ENCODE results near the gene ANKLE2. TPM values are rescaled to one million over a fixed set of nuclear protein-coding genes. Genes with fewer than 3 reads are reported as not detected.
"Not testable (repeated sequence)": the region's sequence is repeated elsewhere in the genome, so short reads cannot be mapped to it uniquely, and the experiment has no call there.

ANKLE2 gene
- total RNA-seq (10 to 100 TPM; 60.4 to 86.5 (median 82.3) TPM), polyA plus RNA-seq (10 to 100 TPM; 25.7 to 48.5 (median 40.4) TPM)
- long read RNA-seq, donor 1, full-length matches to known transcripts, result 6 of 13 reads
- long read RNA-seq, donor 1, partial matches to known transcripts, result 7 of 13 reads
- long read RNA-seq, donor 1, other reads (novel, unspliced or antisense), result 0 of 13 reads
- long read RNA-seq, donor 2, partial matches to known transcripts, result 5 of 8 reads
- long read RNA-seq, donor 2, other reads (novel, unspliced or antisense), result 0 of 8 reads

GRCh38 chr12:132761032-132761920 lies at the start of gene ANKLE2:
TSS of gene ANKLE2 (minus strand) at chr12:132761832. CDS start at chr12:132761798, 34 bp downstream.
- TF ChIP-seq POLR2AphosphoS5 (IDR thresholded peaks at IDR 0.05) (peak; percentile 48 to 64 (median 52)), CTCF (IDR thresholded peaks at IDR 0.05 in 8 of 11, conservative IDR thresholded peaks at IDR 0.05 in 3 of 11) (no peak), POLR2A (IDR thresholded peaks at IDR 0.05) (no peak)
- DNase-seq, result peak; percentile 92
- Histone ChIP-seq H3K4me1 (peaks cover 23 to 70% (median 42%) of the 10 kb centered on the region in 6 donors), H3K4me3 (peak within 1 kb of the TSS; percentile 76 to 100 (median 94)), H3K36me3 (peaks cover 0 to 36% (median 4%) of the 10 kb centered on the region in 6 donors), H3K9me3 (no peaks in the 10 kb centered on the region), H3K27ac (peak within 1 kb of the TSS; percentile 92 to 99 (median 98)), H3K27me3 (replicated peaks in 1 of 7) (no peaks in the 10 kb centered on the region)
- 0 to 1% (median 1%) methylated on average over 40 to 97 of the region's 97 CpGs for WGBS, 5 donors
- intact Hi-C loops (cut with DNase I; ENCODE audit: low total_unique reads), result no loop called here

GRCh38 chr12:132809391-132809790 lies 47.8 kb upstream of the ANKLE2 start:
- H3K27ac ChIP-seq; H3K27me3 ChIP-seq (replicated peaks in 1 of 7); DNase-seq; intact Hi-C loops (cut with DNase I; ENCODE audit: low total_unique reads); H3K4me3 ChIP-seq; H3K9me3 ChIP-seq: not testable (repeated sequence)
- TF ChIP-seq CTCF (IDR thresholded peaks at IDR 0.05 in 8 of 11, conservative IDR thresholded peaks at IDR 0.05 in 3 of 11), result peak in 7 of 11 experiments; percentile 30 to 60 (median 49)
- Histone ChIP-seq H3K4me1 (peaks cover 0 to 15% (median 0%) of the 10 kb centered on the region in 6 donors), H3K36me3 (peaks cover under 1 to 99% (median 73%) of the 10 kb centered on the region in 6 donors)
- 61 to 72% (median 64%) methylated on average over 9 to 13 of the region's 13 CpGs for WGBS, 5 donors

GRCh38 chr12:132807295-132808092 lies 45.9 kb upstream of the ANKLE2 start:
- WGBS, 5 donors, result 69 to 89% (median 82%) methylated on average over 15 to 25 of the region's 25 CpGs

More at GRCh38 chr12:132807295-132808092, 45.9 kb upstream of the ANKLE2 start:
- peaks cover 0 to 6% (median 0%) of the 10 kb centered on the region in 6 donors for H3K4me1 ChIP-seq
- no peak overlapping the region for H3K27ac ChIP-seq
- H3K9me3 ChIP-seq, result no peaks in the 10 kb centered on the region
- H3K36me3 ChIP-seq, result peaks cover 0 to 99% (median 73%) of the 10 kb centered on the region in 6 donors
- no peak overlapping the region for H3K4me3 ChIP-seq
- no peak for DNase-seq
- TF ChIP-seq POLR2AphosphoS5 (IDR thresholded peaks at IDR 0.05) (peak in 1 of 3 donors; percentile 28), POLR2A (IDR thresholded peaks at IDR 0.05) (no peak), CTCF (IDR thresholded peaks at IDR 0.05 in 8 of 11, conservative IDR thresholded peaks at IDR 0.05 in 3 of 11) (no peak)
- intact Hi-C loops (cut with DNase I; ENCODE audit: low total_unique reads), result no loop called here
- no peaks in the 10 kb centered on the region for H3K27me3 ChIP-seq (replicated peaks in 1 of 7)

Data from spleen (tissue), 13 donors.